HG03520 (cell line): ENCODE results near the gene OXSM.

Source experiments
- ATAC-seq: cut with Tn5 transposase; IDR thresholded peaks from one replicate; pipeline ENCODE4 v1.9.1; 2021; ENCODE audit warnings: mild to moderate bottlenecking, moderate library complexity; ENCODE audit not compliant: unreplicated experiment

Gene OXSM

GRCh38 chr3:25801786-25802185 lies 11.9 kb downstream of the OXSM start:
- ATAC-seq: no peak

GRCh38 chr3:25803833-25804232 lies 13.9 kb downstream of the OXSM start:
- no peak for ATAC-seq

GRCh38 chr3:25804676-25805075 lies 14.8 kb downstream of the OXSM start:
- ATAC-seq: no peak

- ATAC-seq: no peak
Observed at GRCh38 chr3:25812644-25813043, 22.8 kb downstream of the OXSM start.

GRCh38 chr3:25817107-25817506 lies 27.2 kb downstream of the OXSM start:
- peak; percentile 64 for ATAC-seq

- ATAC-seq: peak; percentile 6
Observed at GRCh38 chr3:25817638-25818037, 27.7 kb downstream of the OXSM start.

- ATAC-seq: no peak
Observed at GRCh38 chr3:25818335-25818734, 28.4 kb downstream of the OXSM start.

GRCh38 chr3:25820366-25820765 lies 30.5 kb downstream of the OXSM start:
- ATAC-seq: no peak

GRCh38 chr3:25820816-25821486 lies 31.1 kb downstream of the OXSM start:
- ATAC-seq: no peak

GRCh38 chr3:25821746-25822573 lies 32.1 kb downstream of the OXSM start:
- ATAC-seq: no peak

GRCh38 chr3:25823314-25823713 lies 33.4 kb downstream of the OXSM start:
- ATAC-seq: no peak

- no peak for ATAC-seq
Observed at GRCh38 chr3:25826510-25826909, 36.6 kb downstream of the OXSM start.

GRCh38 chr3:25830373-25831280 lies 40.7 kb downstream of the OXSM start:
- ATAC-seq: no peak

GRCh38 chr3:25831578-25831977 lies 41.7 kb downstream of the OXSM start:
- no peak for ATAC-seq

- peak; percentile 73 for ATAC-seq
Observed at GRCh38 chr3:25834346-25834745, 44.5 kb downstream of the OXSM start.

GRCh38 chr3:25836579-25836978 lies 46.7 kb downstream of the OXSM start:
- no peak for ATAC-seq

- ATAC-seq: no peak
Observed at GRCh38 chr3:25837038-25837437, 47.1 kb downstream of the OXSM start.

GRCh38 chr3:25840099-25840498 lies 50.2 kb downstream of the OXSM start:
- ATAC-seq: no peak

- no peak for ATAC-seq
Observed at GRCh38 chr3:25843332-25843731, 53.4 kb downstream of the OXSM start.
